GM12874 (cell line): ENCODE results near the gene EEPD1.

Source experiments
- CTCF ChIP-seq: IDR thresholded peaks from 2 replicates; pipeline ENCODE4 v1.5.1; 2011; ENCODE audit warnings: low read depth, mild to moderate bottlenecking, control low read depth, low read length, moderate library complexity; ENCODE audit not compliant: insufficient read depth

EEPD1 gene

DNA sequence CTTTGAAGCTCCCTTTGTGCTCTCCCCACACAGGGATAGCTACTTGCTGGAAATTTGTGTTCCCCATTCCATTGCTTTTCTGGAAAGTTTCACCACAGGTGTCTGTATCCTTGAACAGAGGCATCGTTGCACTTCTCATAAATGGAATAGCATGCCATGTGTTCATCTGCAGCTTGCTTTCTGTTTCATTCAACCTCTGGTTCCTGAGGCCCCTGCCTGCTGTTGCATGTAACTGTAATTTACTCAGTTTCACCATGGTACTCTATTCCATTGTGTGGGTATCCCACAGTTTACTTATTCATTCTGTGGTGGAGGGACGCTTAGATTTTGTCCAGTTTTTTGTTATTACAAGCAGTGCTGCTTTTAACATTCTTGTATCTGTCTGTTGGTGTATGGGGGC is 32.0 kb downstream of the EEPD1 start:
- no peak for TF ChIP-seq CTCF

DNA sequence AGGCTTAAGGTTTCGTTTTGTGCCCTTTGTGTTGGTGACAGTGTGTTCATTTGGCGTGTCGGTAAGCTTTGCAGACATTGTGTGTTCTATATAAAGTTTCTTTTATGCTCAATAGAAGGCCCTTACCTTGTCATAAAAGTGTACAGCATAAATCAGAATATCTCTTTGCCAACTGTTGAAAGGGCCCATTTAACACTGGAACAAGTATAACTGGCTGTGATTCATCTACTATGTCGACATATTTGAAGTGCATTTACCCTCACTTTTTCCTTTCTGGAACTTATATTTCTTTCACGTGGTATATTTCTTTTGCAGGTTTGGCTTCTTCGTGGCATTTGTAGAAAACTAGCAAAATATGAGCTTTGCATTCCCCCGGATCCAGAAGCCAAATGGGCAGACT is 32.7 kb downstream of the EEPD1 start:
- no peak for TF ChIP-seq CTCF

DNA sequence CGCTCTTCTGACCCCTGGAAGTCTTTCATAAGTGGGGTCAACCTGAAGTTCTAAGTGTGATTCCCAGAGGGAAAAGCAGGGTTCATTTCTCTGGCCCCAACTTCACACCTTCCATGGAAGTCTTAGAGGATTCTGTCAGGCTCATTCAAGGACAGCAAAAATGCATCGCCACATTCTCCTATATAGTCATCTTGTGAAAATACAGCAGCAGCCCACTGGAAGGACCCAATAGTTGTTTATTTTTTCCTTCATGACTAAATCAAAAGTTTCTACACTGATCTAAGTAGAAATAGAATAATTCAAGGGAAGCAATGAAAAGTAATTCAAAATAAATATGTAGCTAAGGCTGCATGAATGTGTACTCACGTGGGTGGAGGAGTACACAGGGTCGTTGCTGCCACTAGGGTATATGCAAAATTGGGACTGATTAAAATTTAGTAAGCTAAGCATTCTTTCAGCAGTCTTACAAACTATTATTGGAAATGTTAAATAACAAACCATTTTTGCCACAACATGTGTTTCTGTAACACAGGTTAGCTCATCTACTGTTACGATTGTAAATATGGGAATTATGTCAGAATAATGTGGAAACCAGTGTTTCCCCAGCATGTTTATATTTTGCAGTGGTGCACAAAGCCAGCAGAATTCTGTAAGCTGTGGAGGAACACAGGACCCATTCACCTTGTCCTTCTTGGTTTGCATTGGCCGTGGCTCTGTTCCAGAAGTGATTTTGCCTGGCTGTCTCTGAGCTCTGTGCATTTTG is 33.5 kb downstream of the EEPD1 start:
- TF ChIP-seq CTCF, result no peak

GRCh38 chr7:36188266-36188665 is 35.2 kb downstream of the EEPD1 start:
- no peak for TF ChIP-seq CTCF

GRCh38 chr7:36188906-36189305 is 35.9 kb downstream of the EEPD1 start:
- TF ChIP-seq CTCF, result no peak

GRCh38 chr7:36190447-36191291 is 37.6 kb downstream of the EEPD1 start:
- no peak for TF ChIP-seq CTCF

GRCh38 chr7:36191292-36191920 is 38.4 kb downstream of the EEPD1 start:
- TF ChIP-seq CTCF, result no peak
